H1 (cell line): Measurements from ENCODE around the gene OR6T1. TPM values are rescaled to one million over a fixed set of nuclear protein-coding genes. Genes with fewer than 3 reads are reported as not detected.

Source experiments
- CTCF ChIA-PET: fragments of 300-600 bp; sonication (Branson Sonifier 250); formaldehyde crosslinking; loops from one replicate; lab custom pipeline; 2021; ENCODE audit not compliant: partially characterized antibody; lab: Charles Lee
- POLR2A ChIA-PET: fragments of 300-600 bp; sonication (Branson Sonifier 250); formaldehyde crosslinking; loops from one replicate; lab custom pipeline; 2021; ENCODE audit warnings: inconsistent platforms; ENCODE audit not compliant: partially characterized antibody; lab: Charles Lee
- DNase-seq, 2 experiments: peaks; one replicate each; pipeline versions ENCODE4 v3.0.0 to v3.0.0-alpha.2; 2010 to 2022; ENCODE audit warnings: low spot score in 2 of 2, low read depth in 1 of 2, mixed read lengths in 1 of 2
- FAIRE-seq: peaks from 2 replicates; lab custom pipeline; 2011; peaks lifted over from hg19 to GRCh38; lab: Jason Lieb, UNC
- H2AFZ ChIP-seq: 2 replicates; pipeline ENCODE4 v1.8.1; 2012; ENCODE audit warnings: low read length, inconsistent platforms
- H2AK5ac ChIP-seq: 2 replicates; pipeline ENCODE4 v1.6.1; 2013; ENCODE audit warnings: low read depth, low read length
- H2BK120ac ChIP-seq: replicated peaks from 2 replicates; pipeline ENCODE3; 2013; ENCODE audit warnings: low read depth, low read length, inconsistent platforms
- H2BK12ac ChIP-seq: 2 replicates; pipeline ENCODE4 v1.6.1; 2013; ENCODE audit warnings: low read depth, low read length
- H2BK15ac ChIP-seq: 2 replicates; pipeline ENCODE4 v1.6.1; 2013; ENCODE audit warnings: low read length
- H2BK20ac ChIP-seq: 2 replicates; pipeline ENCODE4 v1.6.1; 2013; ENCODE audit warnings: low read length
- H2BK5ac ChIP-seq: 2 replicates; pipeline ENCODE4 v1.6.1; 2013; ENCODE audit warnings: low read depth, low read length
- H3K14ac ChIP-seq: 2 replicates; pipeline ENCODE4 v1.6.1; 2013; ENCODE audit warnings: inconsistent platforms; ENCODE audit not compliant: insufficient read length
- H3K18ac ChIP-seq: 2 replicates; pipeline ENCODE4 v1.6.1; 2013; ENCODE audit warnings: low read length; ENCODE audit errors: extremely low read depth
- H3K23ac ChIP-seq: 2 replicates; pipeline ENCODE4 v1.6.1; 2013; ENCODE audit warnings: inconsistent platforms; ENCODE audit not compliant: insufficient read length
- H3K23me2 ChIP-seq: 2 replicates; pipeline ENCODE4 v1.6.1; 2013; ENCODE audit warnings: low read depth, low read length
- H3K27ac ChIP-seq: 2 replicates; pipeline ENCODE4 v1.6.1; 2011; ENCODE audit warnings: low read depth, low read length, inconsistent platforms
- H3K27me3 ChIP-seq, 4 experiments: replicated peaks in 1 of 4; 1 replicate in 1 of 4; 2 replicates in 3 of 4; pipeline versions ENCODE4 v1.6.1 to v1.8.1; 2011 to 2013; ENCODE audit warnings: low read length in 3 of 4, mild to moderate bottlenecking in 3 of 4, inconsistent platforms in 2 of 4, mixed read lengths in 2 of 4, moderate library complexity in 1 of 4; ENCODE audit not compliant: control insufficient read depth in 3 of 4, insufficient read depth in 3 of 4; ENCODE audit errors: extremely low read depth in 1 of 4
- H3K36me3 ChIP-seq, 4 experiments: 2 replicates each; pipeline versions ENCODE4 v1.6.1 to v1.8.1; 2011 to 2013; ENCODE audit warnings: mild to moderate bottlenecking in 4 of 4, low read length in 3 of 4, moderate library complexity in 2 of 4, control low read depth in 1 of 4, inconsistent platforms in 1 of 4; ENCODE audit not compliant: insufficient read depth in 4 of 4, control insufficient read depth in 2 of 4
- H3K4ac ChIP-seq: replicated peaks from 2 replicates; pipeline ENCODE3; 2013; ENCODE audit warnings: low read length, low read depth, mixed read lengths, inconsistent platforms; ENCODE audit not compliant: insufficient read length
- H3K4me1 ChIP-seq, 4 experiments: replicated peaks in 1 of 4; 1 replicate in 1 of 4; 2 replicates in 3 of 4; pipeline versions ENCODE4 v1.6.1 to v1.8.1; 2011 to 2013; ENCODE audit warnings: low read length in 3 of 4, inconsistent platforms in 2 of 4, mixed read lengths in 1 of 4; ENCODE audit not compliant: insufficient read depth in 4 of 4, control insufficient read depth in 3 of 4
- H3K4me2 ChIP-seq, 2 experiments: 2 replicates each; pipeline versions ENCODE4 v1.6.1 to v1.8.1; 2011 to 2013; ENCODE audit warnings: low read depth in 2 of 2, low read length in 2 of 2, control low read depth in 1 of 2, inconsistent platforms in 1 of 2, mild to moderate bottlenecking in 1 of 2; ENCODE audit not compliant: insufficient read depth in 1 of 2
- H3K4me3 ChIP-seq, 4 experiments: fragments of 200-600, 300-600 bp in 1 of 4; sonication (generic), shearing (Covaris generic), sonication (Bioruptor Twin) in 1 of 4; 2 replicates each; pipeline versions ENCODE4 v1.5.1 to v1.8.1; 2011 to 2016; ENCODE audit warnings: low read length in 4 of 4, low read depth in 3 of 4, control low read depth in 2 of 4, inconsistent platforms in 2 of 4, mild to moderate bottlenecking in 2 of 4, mixed read lengths in 1 of 4, moderate library complexity in 1 of 4; ENCODE audit not compliant: insufficient read depth in 2 of 4; ENCODE audit errors: extremely low read depth in 1 of 4
- H3K56ac ChIP-seq: replicated peaks from 2 replicates; pipeline ENCODE3; 2013; ENCODE audit warnings: low read depth, mild to moderate bottlenecking, mixed read lengths, low read length, inconsistent platforms; ENCODE audit not compliant: insufficient read length
- H3K79me1 ChIP-seq: 2 replicates; pipeline ENCODE4 v1.6.1; 2013; ENCODE audit warnings: low read depth, low read length, control low read depth
- H3K79me2 ChIP-seq, 2 experiments: 2 replicates each; pipeline versions ENCODE4 v1.6.1 to v1.8.1; 2012 to 2013; ENCODE audit warnings: low read length in 2 of 2, mild to moderate bottlenecking in 2 of 2, inconsistent platforms in 1 of 2; ENCODE audit not compliant: insufficient read depth in 2 of 2, control insufficient read depth in 1 of 2
- H3K9ac ChIP-seq, 4 experiments: replicated peaks in 1 of 4; 1 replicate in 1 of 4; 2 replicates in 3 of 4; pipeline versions ENCODE4 v1.6.1 to v1.8.1; 2011 to 2013; ENCODE audit warnings: low read depth in 3 of 4, low read length in 3 of 4, control low read depth in 2 of 4, mild to moderate bottlenecking in 2 of 4, moderate library complexity in 2 of 4, inconsistent platforms in 1 of 4; ENCODE audit errors: extremely low read depth in 1 of 4
- H3K9me3 ChIP-seq, 2 experiments: 2 replicates each; pipeline versions ENCODE4 v1.6.1 to v1.8.1; 2012 to 2013; ENCODE audit warnings: mild to moderate bottlenecking in 2 of 2, moderate library complexity in 2 of 2, control low read depth in 1 of 2, inconsistent platforms in 1 of 2, low read depth in 1 of 2, low read length in 1 of 2, mixed read lengths in 1 of 2; ENCODE audit not compliant: insufficient read depth in 2 of 2
- H4K20me1 ChIP-seq, 2 experiments: replicated peaks in 1 of 2; 2 replicates each; pipeline versions ENCODE3 to v1.8.1; 2011 to 2013; ENCODE audit warnings: inconsistent platforms in 2 of 2, low read length in 2 of 2, mild to moderate bottlenecking in 1 of 2; ENCODE audit not compliant: insufficient read depth in 2 of 2, control insufficient read depth in 1 of 2
- H4K5ac ChIP-seq: 2 replicates; pipeline ENCODE4 v1.6.1; 2013; ENCODE audit warnings: low read length, low read depth, mixed read lengths, inconsistent platforms; ENCODE audit not compliant: insufficient read length
- H4K8ac ChIP-seq: 2 replicates; pipeline ENCODE4 v1.8.0; 2013; ENCODE audit warnings: mild to moderate bottlenecking, moderate library complexity, low read length, inconsistent platforms; ENCODE audit not compliant: insufficient read depth; ENCODE audit errors: extremely low read depth
- H4K91ac ChIP-seq: replicated peaks from 2 replicates; pipeline ENCODE3; 2013; ENCODE audit warnings: low read length, mixed read lengths, inconsistent platforms; ENCODE audit not compliant: insufficient read length
- BACH1 ChIP-seq: IDR thresholded peaks from 2 replicates; pipeline ENCODE4 v1.6.1; 2012; ENCODE audit warnings: low read length, improper control_type of control experiment
- CBX5 ChIP-seq: fragments of 300-800, 300-1000 bp; sonication (generic); IDR thresholded peaks from 2 replicates; pipeline ENCODE4 v1.7.1; 2016; ENCODE audit warnings: antibody characterized with exemption, low read length, low read depth
- EZH2 ChIP-seq: fragments of 200-600 bp; sonication (generic); IDR thresholded peaks from 2 replicates; pipeline ENCODE4 v1.7.1; 2012; ENCODE audit warnings: low read depth, mild to moderate bottlenecking, moderate library complexity, low read length, inconsistent platforms; ENCODE audit not compliant: severe bottlenecking
- GABPA ChIP-seq: IDR thresholded peaks from 2 replicates; pipeline ENCODE4 v1.6.1; 2011; ENCODE audit warnings: mild to moderate bottlenecking, low read length, moderate library complexity, borderline replicate concordance; ENCODE audit not compliant: insufficient read depth
- KDM4A ChIP-seq: IDR thresholded peaks from one replicate; pipeline ENCODE4 v1.7.1; 2012; ENCODE audit warnings: low read depth, mild to moderate bottlenecking, moderate library complexity, low read length, inconsistent platforms; ENCODE audit not compliant: severe bottlenecking
- SP1 ChIP-seq: IDR thresholded peaks from 2 replicates; pipeline ENCODE4 v1.6.1; 2011; ENCODE audit warnings: low read depth, low read length
- TBP ChIP-seq: IDR thresholded peaks from 2 replicates; pipeline ENCODE4 v1.6.1; 2011; ENCODE audit warnings: low read depth, low read length, improper control_type of control experiment
- ZNF274 ChIP-seq: IDR thresholded peaks from 2 replicates; pipeline ENCODE4 v1.7.0; 2012; ENCODE audit warnings: low read length, borderline replicate concordance; ENCODE audit errors: extremely low read depth
- WGBS, 2 experiments: shearing (Covaris generic) in 1 of 2; methylation state at CpG; one replicate each; pipeline versions ENCODE4 v1.1.6 to v1.1.7; 2013 to 2015; ENCODE audit warnings: low lambda C conversion rate in 2 of 2, mixed read lengths in 2 of 2, inconsistent platforms in 1 of 2, low coverage in 1 of 2, missing lambda C conversion rate in 1 of 2; ENCODE audit not compliant: insufficient replicate concordance in 2 of 2, insufficient coverage in 1 of 2, insufficient read length in 1 of 2; ENCODE audit errors: extremely low coverage in 1 of 2, missing lambda C conversion rate in 1 of 2; 5-methylcytosine and 5-hydroxymethylcytosine counted together
- polyA plus RNA-seq, 7 experiments: library from polyadenylated mRNA; depleted of rRNA in 3 of 7; stranded (reverse) in 5 of 7; unstranded in 2 of 7; fragments of >200 nt in 5 of 7; fragments of 200-250 nt in 2 of 7; gene quantifications; 1 replicate in 5 of 7; 2 replicates in 1 of 7; 4 replicates in 1 of 7; pipeline versions ENCODE4 v1.2.1 to v1.2.3, GENCODE V29; 2011 to 2013; ENCODE audit warnings: missing spikeins in 2 of 7, mixed read lengths in 2 of 7
- total RNA-seq: library from RNA; stranded (reverse); fragmentation: NEBNext Ultra II Directional; extraction: Animal tissue kit (Norgen Biotek cat#: 25700); gene quantifications from 2 replicates; pipeline ENCODE4 v1.2.1, GENCODE V29; 2021

OR6T1 gene
- total and polyA plus RNA-seq, 2 of the 8 experiments (the other 6 are each of a cell fraction or from before 2014, with no cell fraction given), result not detected

DNA sequence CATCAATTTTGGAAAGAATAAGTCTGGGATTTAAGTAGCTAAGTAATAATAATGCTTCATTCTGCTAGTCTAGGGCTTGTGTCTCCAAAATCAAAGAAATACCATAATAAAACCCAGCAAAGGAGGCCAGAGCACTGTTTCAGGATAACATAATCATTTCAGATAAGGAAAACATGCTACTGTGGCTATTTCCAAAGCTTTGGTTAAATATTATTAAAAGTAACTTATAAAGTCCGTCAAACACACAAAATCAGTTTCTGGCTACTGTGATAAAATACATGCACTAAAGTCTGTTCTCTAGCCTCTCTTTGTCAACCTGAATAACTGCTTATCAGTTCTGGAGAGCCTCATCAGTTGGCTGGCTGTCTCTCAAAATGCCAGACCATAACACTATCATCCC, 1.5 kb upstream of the OR6T1 start:
- Histone ChIP-seq H4K91ac (no peak overlapping the region), H2BK12ac (no peak overlapping the region), H3K4me1 (no peaks in the 10 kb centered on the region), H3K4me2 (no peak overlapping the region), H2AK5ac (no peak overlapping the region), H3K56ac (no peak overlapping the region), H4K8ac (no peak overlapping the region), H3K79me1 (no peaks in the 10 kb centered on the region), H3K4ac (no peak overlapping the region), H3K9me3 (no peaks in the 10 kb centered on the region), H3K23me2 (no peaks in the 10 kb centered on the region), H4K5ac (no peak overlapping the region), H3K9ac (no peak overlapping the region), H2BK20ac (no peak overlapping the region), H3K27me3 (no peaks in the 10 kb centered on the region), H3K14ac (no peak overlapping the region), H2BK15ac (no peak overlapping the region), H3K4me3 (no peak overlapping the region), H3K23ac (no peak overlapping the region), H2BK5ac (no peak overlapping the region), H3K36me3 (no peaks in the 10 kb centered on the region), H4K20me1 (no peaks in the 10 kb centered on the region), H3K18ac (no peak overlapping the region), H2AFZ (no peak overlapping the region), H3K79me2 (no peaks in the 10 kb centered on the region), H3K27ac (no peak overlapping the region), H2BK120ac (no peak overlapping the region)
- WGBS, 2 experiments, result 100% methylated on average over 1 of the region's 1 CpG; no CpG with 5 or more reads in 1 of the 2 experiments
- POLR2A ChIA-PET, result no interaction called here
- CTCF ChIA-PET, result interaction anchor here (1.8 kb wide), 1 partner anchor 11 kb away, joined by 7 read pairs; no protein-coding TSS in a partner anchor
- DNase-seq (no peak), FAIRE-seq (no peak)
- TF ChIP-seq KDM4A (no peak), BACH1 (no peak), ZNF274 (no peak), CBX5 (no peak), EZH2 (no peak), GABPA (no peak), TBP (no peak), SP1 (no peak)
